Measurements from ENCODE around the gene FAM217B. TPM values are rescaled to one million over a fixed set of nuclear protein-coding genes. Genes with fewer than 3 reads are reported as not detected.

Gene FAM217B
- total RNA-seq, result 11.3 and 12.3 TPM in 2 replicates
- polyA plus RNA-seq, result 22.0 and 25.2 TPM in 2 replicates

DNA sequence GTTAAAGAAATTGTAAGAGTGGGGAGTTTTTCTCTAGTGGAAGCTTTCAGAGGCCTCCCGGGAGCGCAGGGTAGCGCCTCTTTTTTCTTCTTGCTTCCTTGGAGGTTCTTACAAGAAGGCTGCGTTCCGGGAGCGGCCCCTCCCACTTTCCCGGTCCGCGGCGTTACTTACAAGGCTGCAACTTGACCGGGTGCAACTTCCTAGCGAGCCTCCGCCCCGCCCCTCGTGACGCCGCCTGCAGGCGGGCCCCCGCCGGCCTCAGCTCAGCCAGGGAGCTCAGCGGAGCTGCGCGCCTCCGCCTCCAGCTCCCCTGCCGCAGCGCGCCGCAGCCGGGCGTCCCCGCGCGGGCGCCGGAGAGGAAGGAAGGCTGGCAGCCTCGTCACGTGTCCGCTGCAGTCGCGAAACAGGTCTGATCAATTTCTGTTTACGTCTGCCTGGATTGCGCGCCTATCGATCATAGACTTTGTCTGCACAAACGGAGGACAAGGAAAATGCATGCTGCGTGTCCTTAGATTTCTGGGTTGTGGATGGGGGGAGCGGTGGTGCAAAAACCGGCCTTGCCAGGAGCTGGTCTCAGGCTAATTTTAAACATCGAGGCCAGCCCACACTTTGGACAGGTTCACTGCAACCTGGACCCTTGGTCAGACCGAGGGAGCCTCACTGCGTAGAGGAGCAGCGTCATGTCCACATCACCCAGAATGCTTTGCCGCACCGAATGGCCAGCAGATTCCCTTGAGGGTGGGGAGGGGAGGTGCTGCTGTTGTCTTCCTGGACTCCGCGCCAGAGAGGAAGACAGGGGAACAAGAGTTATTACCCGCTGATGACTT, at the start of gene FAM217B, which contains the start of gene PPP1R3D:
TSS of gene FAM217B (plus strand) at position 261 of the 827 bp plus-strand sequence. CDS start 3,555 bp downstream, outside the sequence.
TSS of gene PPP1R3D (minus strand) at position 177 of the 827 bp plus-strand sequence. CDS start 374 bp downstream, outside the sequence.
- H3K9me3 ChIP-seq (ENCODE audit: low read depth), result no peaks in the 10 kb centered on the region
- H3K36me3 ChIP-seq, result peaks cover 19% of the 10 kb centered on the region
- no peaks in the 10 kb centered on the region for H3K27me3 ChIP-seq
- peaks cover 38% of the 10 kb centered on the region for H3K4me1 ChIP-seq (ENCODE audit: low read depth)
- peak; percentile 9 for TF ChIP-seq CTCF (IDR thresholded peaks at IDR 0.05; ENCODE audit: low read depth, low read length)
- peak within 1 kb of the TSS; percentile 93 for H3K4me3 ChIP-seq
- peak; percentile 96 to 99 for DNase-seq (ENCODE audit: low read depth in 1 of 2, low spot score in 1 of 2)
- peak within 1 kb of the TSS; percentile 97 for H3K27ac ChIP-seq

- no peak for DNase-seq (ENCODE audit: low read depth in 1 of 2, low spot score in 1 of 2)
- Histone ChIP-seq H3K27me3 (no peaks in the 10 kb centered on the region), H3K27ac (no peak overlapping the region), H3K9me3 (ENCODE audit: low read depth) (no peaks in the 10 kb centered on the region), H3K36me3 (no peaks in the 10 kb centered on the region), H3K4me1 (ENCODE audit: low read depth) (no peaks in the 10 kb centered on the region), H3K4me3 (no peak overlapping the region)
- no peak for TF ChIP-seq CTCF (IDR thresholded peaks at IDR 0.05; ENCODE audit: low read depth, low read length)
These were observed 48.6 kb upstream of the FAM217B start for GRCh38 chr20:59891581-59891980.

DNA sequence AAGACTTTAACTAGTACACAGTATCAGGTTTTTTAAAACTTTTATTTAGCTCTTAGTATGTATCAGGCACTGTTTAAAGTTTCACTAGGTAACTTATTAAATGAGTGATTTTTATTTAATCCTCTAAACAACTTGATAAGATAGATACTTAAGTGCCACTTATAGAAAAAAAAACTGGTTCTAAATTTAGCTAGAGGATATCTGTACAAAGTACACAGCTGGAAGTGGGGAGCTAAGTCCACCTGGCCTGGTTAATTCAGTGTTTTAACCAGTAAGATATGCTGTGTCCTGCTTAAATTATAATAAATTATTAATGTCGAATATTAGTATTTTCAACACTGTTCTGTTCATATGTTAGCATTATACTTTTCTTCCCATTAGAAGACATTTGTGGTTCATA, 44.3 kb upstream of the FAM217B start:
- DNase-seq (ENCODE audit: low read depth in 1 of 2, low spot score in 1 of 2), result no peak
- Histone ChIP-seq H3K4me1 (ENCODE audit: low read depth) (no peaks in the 10 kb centered on the region), H3K4me3 (no peak overlapping the region), H3K27me3 (no peaks in the 10 kb centered on the region), H3K27ac (no peak overlapping the region), H3K36me3 (no peaks in the 10 kb centered on the region), H3K9me3 (ENCODE audit: low read depth) (no peaks in the 10 kb centered on the region)
- no peak for TF ChIP-seq CTCF (IDR thresholded peaks at IDR 0.05; ENCODE audit: low read depth, low read length)

- H3K4me1 ChIP-seq (ENCODE audit: low read depth), result no peaks in the 10 kb centered on the region
- TF ChIP-seq CTCF (IDR thresholded peaks at IDR 0.05; ENCODE audit: low read depth, low read length), result no peak
- H3K4me3 ChIP-seq, result no peak overlapping the region
- no peak for DNase-seq (ENCODE audit: low read depth in 1 of 2, low spot score in 1 of 2)
- H3K9me3 ChIP-seq (ENCODE audit: low read depth), result no peaks in the 10 kb centered on the region
- H3K36me3 ChIP-seq, result no peaks in the 10 kb centered on the region
- H3K27ac ChIP-seq, result no peak overlapping the region
- no peaks in the 10 kb centered on the region for H3K27me3 ChIP-seq
These were observed 37.7 kb upstream of the FAM217B start for GRCh38 chr20:59902470-59902869.

DNA sequence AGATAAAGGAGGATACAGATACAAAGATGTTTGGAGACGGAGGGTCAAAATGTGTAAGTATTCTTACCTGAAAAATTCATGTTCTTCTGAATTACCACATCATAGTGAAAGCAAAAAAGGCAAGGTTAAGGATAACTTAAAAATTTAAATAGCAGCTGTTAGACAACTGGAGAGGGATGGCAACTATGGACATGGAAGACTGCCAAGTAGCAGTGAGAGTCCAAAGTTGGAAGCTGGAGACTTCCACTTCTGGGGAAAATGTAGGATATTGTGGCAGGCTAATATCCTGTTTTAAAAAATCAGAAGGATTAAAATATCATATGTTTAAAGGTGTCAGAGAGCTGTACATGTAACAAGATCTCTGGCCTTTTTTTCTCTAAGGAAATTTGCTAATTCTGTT, 36.6 kb upstream of the FAM217B start:
- Histone ChIP-seq H3K27me3 (no peaks in the 10 kb centered on the region), H3K27ac (no peak overlapping the region), H3K9me3 (ENCODE audit: low read depth) (no peaks in the 10 kb centered on the region), H3K36me3 (no peaks in the 10 kb centered on the region), H3K4me3 (no peak overlapping the region), H3K4me1 (ENCODE audit: low read depth) (no peaks in the 10 kb centered on the region)
- TF ChIP-seq CTCF (IDR thresholded peaks at IDR 0.05; ENCODE audit: low read depth, low read length), result no peak
- no peak for DNase-seq (ENCODE audit: low read depth in 1 of 2, low spot score in 1 of 2)

Measured in cardiac muscle cell (in vitro differentiated cells and primary cell).